A549 (cell line): ENCODE measurements around the gene SLC35A1. TPM values are rescaled to one million over a fixed set of nuclear protein-coding genes. Genes with fewer than 3 reads are reported as not detected.

Experiments
- ATAC-seq, 2 experiments: fragments of 200-7000 bp in 1 of 2; fragments of >200 bp in 1 of 2; cut with Nextera tagmentation in 1 of 2; cut with Tn5 transposase in 1 of 2; 3 replicates each; pipeline versions ENCODE4 v1.8.0 to v1.9.1; 2018 to 2020; ENCODE audit warnings: mild to moderate bottlenecking in 1 of 2, moderate library complexity in 1 of 2
- CTCF ChIA-PET: fragments of 300-600 bp; sonication (Branson Sonifier 250); formaldehyde crosslinking; extraction: SDS; loops from one replicate; lab custom pipeline; 2021; ENCODE audit warnings: antibody characterized with exemption, inconsistent platforms; lab: Yijun Ruan, JAX
- POLR2A ChIA-PET: fragments of 350-600 bp; formaldehyde crosslinking; extraction: SDS; loops from one replicate; lab custom pipeline; 2021; ENCODE audit warnings: antibody characterized with exemption, inconsistent platforms; lab: Yijun Ruan, JAX
- DNase-seq, 2 experiments: peaks; one replicate each; pipeline versions ENCODE4 v3.0.0 to v3.0.0-alpha.2; 2011 to 2016; ENCODE audit warnings: low read depth in 1 of 2, low spot score in 1 of 2
- FAIRE-seq: peaks from 2 replicates; lab custom pipeline; 2011; peaks lifted over from hg19 to GRCh38; lab: Jason Lieb, UNC
- H3K27ac ChIP-seq, 2 experiments: fragments of >200 bp; sonication (Bioruptor Twin); formaldehyde crosslinking; 3 replicates each; pipeline ENCODE4 v1.5.1; 2016 to 2017
- H3K4me1 ChIP-seq: fragments of >200 bp; sonication (Bioruptor Twin); formaldehyde crosslinking; 3 replicates; pipeline ENCODE4 v1.6.1; 2016
- H3K4me2 ChIP-seq: fragments of >200 bp; sonication (Bioruptor Twin); formaldehyde crosslinking; 3 replicates; pipeline ENCODE4 v1.6.1; 2016
- H3K4me3 ChIP-seq: fragments of >200 bp; sonication (Bioruptor Twin); formaldehyde crosslinking; 3 replicates; pipeline ENCODE4 v1.5.1; 2016
- H3K9me3 ChIP-seq: fragments of >200 bp; sonication (Bioruptor Twin); formaldehyde crosslinking; 3 replicates; pipeline ENCODE4 v1.6.1; 2016
- BHLHE40 ChIP-seq: IDR thresholded peaks from 2 replicates; pipeline ENCODE4 v1.6.1; 2012; ENCODE audit warnings: low read depth, low read length, inconsistent platforms
- CBX2 ChIP-seq: fragments of 200-600 bp; sonication (generic); IDR thresholded peaks from 2 replicates; pipeline ENCODE4 v1.6.1; 2016; ENCODE audit warnings: low read depth, mild to moderate bottlenecking, borderline replicate concordance
- CHD2 ChIP-seq: fragments of 150-350 bp; IDR thresholded peaks from 2 replicates; pipeline ENCODE4 v1.6.1; 2014; ENCODE audit warnings: low read length; ENCODE audit not compliant: partially characterized antibody
- EHF ChIP-seq: fragments of 250-450 bp; sonication (Bioruptor Pico); IDR thresholded peaks from 2 replicates; pipeline ENCODE4 v1.5.0; 2020; ENCODE audit warnings: mild to moderate bottlenecking
- EHMT2 ChIP-seq: fragments of 200-600 bp; sonication (generic); IDR thresholded peaks from 2 replicates; pipeline ENCODE4 v1.6.1; 2016; ENCODE audit warnings: antibody characterized with exemption, low read depth, mild to moderate bottlenecking, moderate library complexity
- ELK1 ChIP-seq: fragments of 150-350 bp; IDR thresholded peaks from 2 replicates; pipeline ENCODE4 v1.6.1; 2014; ENCODE audit warnings: low read depth, mild to moderate bottlenecking, low read length
- ESRRA ChIP-seq: fragments of 150-350 bp; IDR thresholded peaks from 2 replicates; pipeline ENCODE4 v1.6.1; 2014; ENCODE audit warnings: mild to moderate bottlenecking, low read length, borderline replicate concordance
- FOXS1 ChIP-seq: fragments of 250-450 bp; sonication (Bioruptor Pico); IDR thresholded peaks from 2 replicates; pipeline ENCODE4 v1.5.0; 2020; ENCODE audit warnings: mild to moderate bottlenecking, moderate library complexity
- HDAC2 ChIP-seq: fragments of 200-600 bp; sonication (generic); IDR thresholded peaks from 2 replicates; pipeline ENCODE4 v1.6.1; 2016
- HES2 ChIP-seq: fragments of >200 bp; sonication (Bioruptor Twin); formaldehyde crosslinking; IDR thresholded peaks from 2 replicates; pipeline ENCODE4 v1.6.1; 2016
- HEYL ChIP-seq: fragments of 250-450 bp; sonication (Bioruptor Pico); IDR thresholded peaks from 2 replicates; pipeline ENCODE4 v1.8.0; 2021; ENCODE audit warnings: mild to moderate bottlenecking, moderate library complexity
- HMGXB4 ChIP-seq: fragments of 250-450 bp; sonication (Bioruptor Pico); IDR thresholded peaks from 2 replicates; pipeline ENCODE4 v1.5.0; 2021; ENCODE audit warnings: mild to moderate bottlenecking, moderate library complexity, borderline replicate concordance
- HOXA7 ChIP-seq: fragments of 250-450 bp; sonication (Bioruptor Pico); IDR thresholded peaks from 2 replicates; pipeline ENCODE4 v1.5.0; 2020; ENCODE audit warnings: mild to moderate bottlenecking, moderate library complexity
- HOXB13 ChIP-seq: fragments of 250-450 bp; sonication (Bioruptor Pico); IDR thresholded peaks from 2 replicates; pipeline ENCODE4 v1.5.0; 2020; ENCODE audit warnings: low read depth, mild to moderate bottlenecking, moderate library complexity
- JUNB ChIP-seq: fragments of >200 bp; sonication (Bioruptor Twin); formaldehyde crosslinking; IDR thresholded peaks from 2 replicates; pipeline ENCODE4 v1.6.1; 2016
- KDM1A ChIP-seq: fragments of 200-600 bp; sonication (generic); IDR thresholded peaks from 2 replicates; pipeline ENCODE4 v1.6.1; 2016; ENCODE audit warnings: low read depth, mild to moderate bottlenecking
- KDM5A ChIP-seq: fragments of 200-600 bp; sonication (generic); IDR thresholded peaks from 2 replicates; pipeline ENCODE4 v1.6.1; 2016; ENCODE audit warnings: antibody characterized with exemption, mild to moderate bottlenecking
- MAFK ChIP-seq: fragments of 450-650 bp; IDR thresholded peaks from 2 replicates; pipeline ENCODE4 v1.6.1; 2014; ENCODE audit not compliant: partially characterized antibody
- NR3C1 ChIP-seq: fragments of >200 bp; sonication (Bioruptor Twin); formaldehyde crosslinking; IDR thresholded peaks from 3 replicates; pipeline ENCODE4 v1.6.1; 2017
- PHF8 ChIP-seq: fragments of 200-600 bp; sonication (generic); IDR thresholded peaks from 2 replicates; pipeline ENCODE4 v1.6.1; 2016; ENCODE audit warnings: low read depth, mild to moderate bottlenecking, antibody characterized with exemption, moderate library complexity, borderline replicate concordance
- POLR2A ChIP-seq: IDR thresholded peaks from 2 replicates; pipeline ENCODE4 v1.6.1; 2012; ENCODE audit warnings: mild to moderate bottlenecking, low read length
- POLR2AphosphoS2 ChIP-seq: conservative IDR thresholded peaks from 2 replicates; pipeline ENCODE4 v1.6.1; 2012; ENCODE audit warnings: low read length, improper control_type of control experiment, inconsistent platforms
- RAD21 ChIP-seq, 2 experiments: fragments of >200 bp in 1 of 2; sonication (Bioruptor Twin) in 1 of 2; formaldehyde crosslinking in 1 of 2; IDR thresholded peaks in 1 of 2; conservative IDR thresholded peaks in 1 of 2; 2 replicates in 1 of 2; 3 replicates in 1 of 2; pipeline ENCODE4 v1.6.1; 2012 to 2018; ENCODE audit warnings: inconsistent platforms in 1 of 2
- RNF2 ChIP-seq: fragments of 200-600 bp; sonication (generic); IDR thresholded peaks from 2 replicates; pipeline ENCODE4 v1.6.1; 2016; ENCODE audit warnings: low read depth, mild to moderate bottlenecking, antibody characterized with exemption, moderate library complexity, borderline replicate concordance
- SMC3 ChIP-seq: fragments of >200 bp; sonication (Bioruptor Twin); formaldehyde crosslinking; IDR thresholded peaks from 3 replicates; pipeline ENCODE4 v1.6.1; 2018; ENCODE audit warnings: inconsistent platforms
- SREBF2 ChIP-seq: fragments of 450-650 bp; IDR thresholded peaks from 2 replicates; pipeline ENCODE4 v1.6.1; 2014; ENCODE audit warnings: mild to moderate bottlenecking, moderate library complexity
- TP53 ChIP-seq: fragments of 250-450 bp; sonication (Bioruptor Pico); IDR thresholded peaks from 2 replicates; pipeline ENCODE4 v1.5.0; 2021; ENCODE audit warnings: mild to moderate bottlenecking, moderate library complexity
- USF2 ChIP-seq: fragments of 450-650 bp; IDR thresholded peaks from 2 replicates; pipeline ENCODE4 v1.6.1; 2014; ENCODE audit warnings: antibody characterized with exemption
- ZNF302 ChIP-seq: fragments of 250-450 bp; sonication (Bioruptor Pico); IDR thresholded peaks from 2 replicates; pipeline ENCODE4 v1.9.0; 2021; ENCODE audit warnings: inconsistent platforms, mild to moderate bottlenecking, moderate library complexity
- WGBS: methylation state at CpG from one replicate; pipeline ENCODE4 v1.1.6; 2017; ENCODE audit errors: missing lambda C conversion rate; 5-methylcytosine and 5-hydroxymethylcytosine counted together
- polyA plus RNA-seq, 4 experiments: library from polyadenylated mRNA; depleted of rRNA in 3 of 4; stranded (reverse); fragments of >200 nt; fragmentation: RNase III in 1 of 4; extraction: RNeasy Plus Mini Kit Qiagen cat#74134 plus additional on column Dnase treatment in 1 of 4; gene quantifications; 2 replicates in 3 of 4; 3 replicates in 1 of 4; pipeline ENCODE4 v1.2.3, GENCODE V29; 2011 to 2017

Gene SLC35A1
- polyA plus RNA-seq, 2 of the 4 experiments (the other 2 are of a cell fraction) = 13.5 to 23.7 TPM

GRCh38 chr6:87541744-87542143, 69.0 kb downstream of the SLC35A1 start:
- Histone ChIP-seq H3K4me1 (no peaks in the 10 kb centered on the region), H3K9me3 (no peaks in the 10 kb centered on the region), H3K27ac (no peak overlapping the region), H3K4me3 (no peak overlapping the region), H3K4me2 (no peak overlapping the region)
- no peak for DNase-seq
- ChIA-PET POLR2A (no interaction called here), CTCF (no interaction called here)
- 89% methylated on average over 2 of the region's 2 CpGs for WGBS
- TF ChIP-seq RAD21 (conservative IDR thresholded peaks at IDR 0.05 in 1 of 2, IDR thresholded peaks at IDR 0.05 in 1 of 2) (no peak), CHD2 (no peak), SMC3 (no peak), NR3C1 (no peak), PHF8 (no peak), HES2 (no peak), EHF (CRISPR knock-in tag) (no peak), ELK1 (no peak), HMGXB4 (CRISPR knock-in tag) (no peak), POLR2AphosphoS2 (no peak), JUNB (no peak), BHLHE40 (no peak), TP53 (CRISPR knock-in tag) (no peak), ZNF302 (CRISPR knock-in tag) (no peak), ESRRA (no peak), POLR2A (no peak), CBX2 (no peak), HEYL (CRISPR knock-in tag) (no peak)
- FAIRE-seq = no peak
- ATAC-seq = no peak

- WGBS = 88% methylated on average over 4 of the region's 4 CpGs
- Histone ChIP-seq H3K27ac (no peak overlapping the region), H3K4me2 (no peak overlapping the region), H3K9me3 (no peaks in the 10 kb centered on the region), H3K4me3 (no peak overlapping the region), H3K4me1 (no peaks in the 10 kb centered on the region)
- FAIRE-seq (no peak), DNase-seq (no peak), ATAC-seq (no peak)
- TF ChIP-seq KDM1A = no peak
- peak; percentile 14 for TF ChIP-seq MAFK
- ChIA-PET CTCF (no interaction called here), POLR2A (no interaction called here)
Measured at GRCh38 chr6:87543696-87544473, 71.1 kb downstream of the SLC35A1 start.

- TF ChIP-seq HOXB13 (no peak), USF2 (no peak), SREBF2 (no peak), POLR2AphosphoS2 (no peak), ELK1 (no peak), FOXS1 (CRISPR knock-in tag) (no peak), HDAC2 (no peak), HOXA7 (CRISPR knock-in tag) (no peak), JUNB (no peak), HES2 (no peak), PHF8 (no peak), RNF2 (no peak), KDM5A (no peak), EHMT2 (no peak)
- Histone ChIP-seq H3K4me3 (no peak overlapping the region), H3K9me3 (no peaks in the 10 kb centered on the region), H3K4me1 (no peaks in the 10 kb centered on the region), H3K4me2 (no peak overlapping the region), H3K27ac (no peak overlapping the region)
- POLR2A ChIA-PET = no interaction called here
- CTCF ChIA-PET = no interaction called here
- DNase-seq (no peak), FAIRE-seq (no peak), ATAC-seq (no peak)
- WGBS = 79% methylated on average over 1 of the region's 1 CpG
Measured at GRCh38 chr6:87544474-87544735, 71.6 kb downstream of the SLC35A1 start.
